Activated CD8-positive, alpha-beta memory T cell treated with anti-CD3 and anti-CD28 coated beads, Interleukin-2, amount 50 U/mL, for 4 hours (primary cell): ENCODE results near the gene SLCO3A1.

Source experiments
- DNase-seq: peaks from one replicate; pipeline ENCODE4 v3.0.0-alpha.2; 2020

The SLCO3A1 gene

DNA sequence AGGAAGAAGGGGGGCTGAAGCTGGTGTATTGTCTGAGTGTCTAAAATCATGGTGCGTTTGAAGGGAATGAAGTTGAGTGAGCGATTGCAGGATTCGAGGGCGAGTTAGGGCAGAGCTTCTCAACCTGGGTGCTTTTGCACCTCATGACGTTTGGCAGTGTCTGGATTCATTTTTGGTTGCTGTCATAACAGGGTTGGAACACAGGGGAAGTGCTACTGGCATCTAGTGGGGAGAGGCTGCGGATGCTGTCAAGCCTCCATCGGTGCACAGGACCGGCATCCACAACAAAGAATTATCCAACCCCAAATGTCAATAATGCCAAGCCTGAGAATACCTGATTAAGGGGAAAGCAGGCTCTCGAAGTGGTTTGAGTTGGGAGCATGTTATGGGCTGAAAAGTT is 120.0 kb downstream of the SLCO3A1 start:
- DNase-seq, result no peak

DNA sequence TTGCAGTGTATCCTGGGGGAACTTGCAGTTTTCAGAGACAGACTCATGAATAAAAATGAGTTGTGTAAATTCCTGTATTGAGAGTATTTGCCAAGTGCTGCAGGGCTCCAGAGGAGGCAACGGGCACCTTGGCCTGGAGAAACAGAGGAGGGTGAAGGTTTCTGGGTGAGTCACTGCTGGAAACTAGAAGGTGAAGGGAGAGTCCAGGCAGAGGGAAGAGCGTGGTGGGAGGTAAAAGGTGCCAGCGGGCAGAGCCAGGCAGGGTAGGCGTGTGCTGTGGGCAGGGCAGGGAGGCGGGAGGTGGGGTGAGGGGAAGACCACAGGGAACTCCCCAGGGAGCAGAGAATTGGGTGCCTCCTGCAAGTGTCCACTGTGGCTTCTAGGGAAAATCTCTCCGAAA is 120.8 kb downstream of the SLCO3A1 start:
- no peak for DNase-seq

DNA sequence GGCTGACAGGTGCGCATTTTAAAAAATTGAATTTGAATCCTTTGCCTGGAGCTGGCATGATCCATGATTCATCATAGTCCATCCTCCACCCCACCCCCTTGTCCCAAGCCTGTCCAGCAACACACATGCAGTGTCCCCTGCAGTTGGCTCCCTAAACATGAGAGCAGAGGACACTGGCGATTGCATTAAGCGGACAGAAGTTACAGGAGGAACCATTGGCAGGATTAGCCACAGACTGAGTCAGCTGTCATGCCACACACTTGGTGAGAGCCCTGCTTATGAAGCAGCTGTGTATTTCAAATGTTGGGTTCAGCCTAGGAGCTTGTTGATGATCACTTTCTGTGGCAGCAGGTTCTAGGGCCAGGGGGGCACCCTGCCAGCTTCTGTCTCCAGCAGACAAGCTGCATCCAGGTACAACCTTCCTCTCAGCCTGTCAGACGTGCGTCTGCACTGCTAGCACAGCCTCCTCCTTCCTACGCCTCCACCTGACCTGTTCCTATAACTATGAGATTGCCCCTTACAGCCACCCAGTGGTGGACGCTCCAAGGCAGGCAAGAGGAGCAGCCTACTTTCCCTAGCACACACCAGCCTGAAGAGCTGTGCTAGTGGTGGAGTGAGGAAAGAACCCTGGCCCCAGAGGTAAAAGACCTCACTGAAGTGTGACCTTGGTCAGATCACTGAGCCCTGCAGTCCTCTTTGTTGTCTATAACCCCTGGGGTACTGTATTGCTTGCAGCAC is 121.9 kb downstream of the SLCO3A1 start:
- no peak for DNase-seq

DNA sequence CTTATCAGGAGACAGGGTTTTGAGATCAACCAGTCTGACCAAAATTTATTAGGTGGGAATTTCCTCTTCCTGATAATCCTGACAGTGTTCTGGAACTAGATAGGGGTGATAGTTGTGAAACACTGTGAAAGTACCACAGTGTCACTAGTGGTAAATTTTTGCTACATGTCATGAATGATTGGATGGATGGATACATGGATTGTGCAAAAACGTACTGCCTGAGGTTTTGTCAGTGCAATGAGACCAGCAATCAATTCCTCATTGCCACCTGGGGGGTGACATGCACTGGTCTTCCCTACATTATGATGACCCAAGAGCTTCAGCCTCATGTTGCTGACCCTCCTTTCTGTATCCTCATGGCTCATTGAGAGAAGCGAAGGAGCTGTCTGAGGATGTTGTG is 123.5 kb downstream of the SLCO3A1 start:
- DNase-seq, result no peak

DNA sequence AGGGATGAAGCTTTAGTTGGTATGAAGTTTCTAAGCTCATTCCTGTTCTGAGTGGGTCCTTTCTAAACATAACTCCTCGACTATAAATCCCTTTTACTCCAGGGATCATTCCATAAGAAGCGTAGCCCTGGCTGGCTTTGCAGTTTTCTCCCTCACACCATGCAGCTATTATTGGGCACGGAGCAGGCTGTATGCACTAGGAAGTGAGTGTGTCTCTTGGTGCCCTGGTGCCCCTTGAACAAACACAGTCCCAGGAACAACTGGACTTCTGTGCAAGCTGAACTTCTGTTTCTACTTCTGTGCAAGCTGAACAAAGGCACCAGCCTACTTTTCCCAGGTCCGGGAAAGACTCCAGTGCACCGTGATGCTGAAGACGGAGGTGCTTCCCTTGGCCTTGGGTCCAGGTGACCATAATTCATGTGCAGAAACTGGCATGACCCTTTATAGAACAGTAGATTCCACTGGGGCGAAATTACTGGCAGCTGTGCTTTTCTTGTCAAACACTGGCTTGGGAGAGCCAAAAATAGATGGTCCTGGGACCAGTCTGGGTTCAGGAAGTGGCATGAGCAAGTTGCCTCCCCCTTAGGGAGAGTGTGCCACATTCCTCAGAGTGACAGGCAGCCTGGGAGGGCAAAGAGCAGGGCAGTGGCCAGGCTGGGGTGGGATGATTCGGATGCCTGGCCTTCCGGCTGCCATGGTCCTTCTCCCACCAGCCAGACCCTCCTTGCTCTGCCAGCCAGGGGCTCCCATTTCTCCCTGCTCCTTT is 127.2 kb downstream of the SLCO3A1 start:
- DNase-seq, result no peak

DNA sequence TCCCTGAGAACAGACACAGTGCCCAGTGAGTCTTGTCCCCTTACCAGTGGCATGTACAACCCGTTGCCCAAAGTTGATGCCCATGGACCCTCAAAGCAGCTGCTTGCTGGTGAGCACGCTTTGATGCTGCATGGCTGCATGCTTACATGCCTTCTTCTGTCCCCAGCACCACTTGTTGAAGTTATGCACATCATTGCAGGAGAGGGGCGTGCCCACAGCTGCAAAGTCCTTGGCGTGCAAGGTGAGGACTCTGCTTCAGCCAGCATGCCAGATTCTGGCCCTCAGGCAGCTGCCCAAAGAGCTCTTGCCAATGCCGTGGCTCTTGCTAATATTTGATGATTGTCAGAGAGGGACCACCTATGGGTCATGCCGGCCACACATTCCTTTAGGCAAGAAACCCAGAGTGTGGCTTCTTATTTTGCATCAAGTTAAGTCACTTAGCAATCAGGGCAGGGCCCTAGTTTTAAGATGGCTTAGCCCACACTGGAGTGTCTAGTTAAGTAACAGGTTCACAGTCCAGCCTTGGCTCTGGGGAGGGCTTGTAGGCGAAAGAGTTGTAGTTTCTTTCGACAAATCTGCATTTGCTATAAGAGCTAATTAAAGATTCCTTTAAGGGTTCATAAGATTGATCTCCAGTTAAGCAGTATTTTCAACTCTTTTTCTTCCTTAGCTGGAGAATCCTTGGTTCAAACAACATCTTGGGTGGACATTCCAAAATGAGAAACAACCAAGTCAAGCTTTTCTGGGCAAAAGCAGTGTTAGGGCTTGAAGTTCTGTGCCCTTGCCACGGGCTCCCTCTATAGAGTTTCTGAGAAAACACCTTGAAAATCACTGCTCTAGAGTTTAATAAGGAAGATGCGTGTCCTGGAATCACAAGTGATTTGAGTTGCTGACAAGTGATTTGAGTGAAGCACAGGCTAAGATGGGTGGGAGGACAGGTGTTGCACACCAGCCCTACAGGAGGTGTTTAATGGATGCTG is 128.6 kb downstream of the SLCO3A1 start:
- DNase-seq, result no peak

DNA sequence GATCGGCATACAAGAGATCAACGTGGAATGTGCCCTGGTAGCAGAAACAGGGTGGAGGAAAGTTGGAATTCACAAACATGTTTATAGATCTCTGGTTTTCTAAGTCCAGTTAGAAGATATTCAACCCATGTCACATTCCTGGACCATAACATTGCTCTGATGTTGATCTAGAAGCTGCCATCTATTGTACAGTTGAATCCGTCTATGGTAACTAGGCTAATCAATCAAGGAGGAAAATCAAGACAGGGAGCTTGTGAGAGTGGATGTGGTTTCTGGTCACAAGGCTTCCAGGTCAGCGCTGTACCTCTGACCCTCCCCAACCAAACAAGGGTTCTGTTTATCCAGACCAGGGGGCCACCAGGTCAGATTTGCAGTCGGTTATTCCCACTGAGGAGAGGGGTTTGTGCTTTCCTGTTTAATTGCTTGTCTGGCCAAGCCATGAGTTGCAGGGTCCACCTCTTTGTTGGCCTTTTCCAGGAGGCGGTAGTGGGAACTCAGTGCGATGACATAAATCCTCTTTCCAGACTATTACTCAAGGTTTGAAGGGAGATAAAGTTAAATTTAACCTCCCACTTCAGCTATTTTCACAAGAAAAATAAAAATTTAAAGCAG is 130.3 kb downstream of the SLCO3A1 start:
- DNase-seq, result no peak

DNA sequence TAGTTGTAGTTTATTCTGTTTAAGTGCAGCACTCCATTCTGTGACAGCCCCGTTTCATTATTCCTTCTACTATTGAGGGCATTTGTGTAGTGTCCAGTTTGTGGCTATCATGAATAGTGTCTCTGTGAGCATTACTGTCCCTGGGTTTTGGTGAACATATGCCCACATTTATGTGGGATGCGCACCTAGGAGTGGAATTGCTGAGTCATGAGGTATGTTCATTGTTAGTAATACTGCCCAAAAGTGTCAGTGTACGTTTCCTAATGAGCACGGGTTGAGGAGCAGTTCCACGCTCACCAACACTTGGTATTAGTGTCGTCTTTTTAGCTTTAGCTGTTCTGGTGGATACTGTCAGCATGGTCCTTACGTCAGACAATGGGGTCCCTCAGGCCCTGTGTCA is 131.8 kb downstream of the SLCO3A1 start:
- no peak for DNase-seq

DNA sequence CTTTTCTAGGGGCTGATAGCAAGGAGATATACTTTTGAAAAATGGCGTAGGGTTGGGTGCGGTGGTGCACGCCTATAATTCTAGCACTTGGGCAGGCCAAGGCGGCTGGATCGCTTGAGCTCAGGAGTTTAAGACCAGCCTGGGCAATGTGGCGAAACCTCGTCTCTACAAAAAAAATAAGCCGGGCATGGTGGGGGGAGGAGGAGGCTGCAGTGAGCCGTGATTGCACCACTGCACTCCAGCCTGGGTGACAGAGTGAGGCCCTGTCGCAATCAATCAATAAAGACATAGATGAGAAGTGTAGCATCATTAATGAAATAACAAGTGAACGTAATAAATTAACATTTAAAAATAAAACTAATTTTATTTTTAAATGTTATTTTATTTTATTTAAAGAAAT is 134.6 kb downstream of the SLCO3A1 start:
- no peak for DNase-seq

DNA sequence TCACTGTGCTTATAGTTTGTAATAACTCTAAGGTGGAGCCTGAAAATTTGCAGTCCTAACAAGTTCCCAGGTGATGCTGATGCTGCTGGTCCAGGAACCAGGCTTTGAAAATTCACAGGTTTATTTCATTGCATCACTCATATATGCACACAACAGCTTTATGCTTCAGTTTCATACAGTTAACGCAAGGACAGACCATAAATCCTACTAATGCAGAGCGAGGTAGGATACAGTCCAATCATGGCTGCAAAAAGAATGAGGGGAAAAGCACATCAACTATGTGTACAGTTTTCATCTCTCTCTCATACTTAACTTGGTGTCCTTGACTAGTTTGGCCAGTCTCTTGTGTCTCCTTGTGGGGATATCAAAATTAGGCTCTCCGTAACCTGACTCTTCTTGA is 135.1 kb downstream of the SLCO3A1 start:
- no peak for DNase-seq

DNA sequence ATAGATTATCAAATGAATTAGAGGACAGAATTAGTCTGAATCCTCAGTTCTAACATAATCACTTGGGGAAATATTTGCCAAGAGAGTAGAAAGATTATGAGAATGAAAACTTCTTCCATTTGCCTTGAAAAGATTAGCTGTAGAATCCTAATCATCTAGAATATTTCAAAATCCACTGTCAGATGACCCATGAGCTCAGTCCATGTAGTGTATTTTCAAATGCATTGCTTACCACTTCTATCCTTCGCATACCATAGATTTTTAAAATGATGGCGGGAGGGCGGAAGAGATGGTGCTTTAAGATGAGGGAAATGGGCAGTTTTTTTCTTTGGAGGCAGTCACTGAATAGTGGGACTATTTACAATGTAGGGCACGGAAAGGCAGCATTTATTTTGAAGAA is 136.3 kb downstream of the SLCO3A1 start:
- DNase-seq, result no peak

DNA sequence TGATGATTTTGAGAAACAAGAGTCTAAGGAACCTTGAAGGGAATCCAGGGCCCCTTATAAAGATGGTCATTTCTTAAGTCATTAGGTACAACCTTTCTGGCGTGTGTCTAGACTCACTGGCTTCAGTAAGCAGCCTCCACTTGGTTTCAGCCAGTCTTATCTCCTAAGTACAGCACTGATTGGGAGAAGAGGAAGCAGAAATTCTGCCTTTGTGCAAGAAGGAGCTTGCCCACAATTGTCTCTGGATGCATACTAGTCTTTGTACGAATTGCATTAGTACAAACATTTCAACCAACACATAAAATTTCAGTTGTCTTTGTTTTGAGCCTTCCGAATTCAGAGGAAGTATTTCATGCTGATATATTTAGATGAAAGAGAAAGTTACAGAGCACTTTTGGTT is 139.4 kb downstream of the SLCO3A1 start:
- DNase-seq, result no peak

DNA sequence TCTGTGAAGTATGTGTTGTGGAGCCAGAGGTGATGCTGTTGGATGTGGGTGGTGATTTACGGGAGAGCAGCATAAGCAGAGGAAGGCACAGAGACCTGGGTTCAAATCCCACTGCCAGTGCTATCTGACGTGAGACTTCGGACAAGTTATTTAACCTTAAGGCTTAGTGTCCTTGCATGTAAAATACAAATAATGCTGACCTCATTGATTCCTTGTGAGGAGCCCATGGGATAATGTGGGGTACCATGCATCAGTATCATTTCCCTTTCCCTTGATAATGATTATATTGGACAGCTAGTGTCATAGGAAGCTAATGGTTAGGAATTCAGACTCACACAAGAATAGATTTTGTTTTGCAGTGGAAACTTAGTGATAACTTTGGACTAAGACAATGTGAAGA is 141.6 kb downstream of the SLCO3A1 start:
- DNase-seq, result no peak

DNA sequence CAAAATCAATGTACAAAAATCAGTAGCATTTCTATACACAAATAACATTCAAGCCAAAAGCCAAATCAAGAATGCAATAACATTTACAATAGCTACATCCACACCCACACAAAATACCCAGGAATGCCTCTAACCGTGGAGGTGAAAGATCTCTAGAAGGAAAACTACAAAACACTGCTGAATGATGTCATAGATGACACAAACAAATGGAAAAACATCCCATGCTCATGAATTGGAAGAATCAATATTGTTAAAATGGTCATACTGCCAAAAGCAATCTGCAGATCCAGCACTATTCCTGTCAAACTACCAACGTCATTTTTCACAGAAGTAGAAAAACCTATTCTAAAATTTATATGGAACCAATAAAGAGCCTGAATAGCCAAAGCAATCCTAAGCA is 143.7 kb downstream of the SLCO3A1 start:
- DNase-seq, result no peak

DNA sequence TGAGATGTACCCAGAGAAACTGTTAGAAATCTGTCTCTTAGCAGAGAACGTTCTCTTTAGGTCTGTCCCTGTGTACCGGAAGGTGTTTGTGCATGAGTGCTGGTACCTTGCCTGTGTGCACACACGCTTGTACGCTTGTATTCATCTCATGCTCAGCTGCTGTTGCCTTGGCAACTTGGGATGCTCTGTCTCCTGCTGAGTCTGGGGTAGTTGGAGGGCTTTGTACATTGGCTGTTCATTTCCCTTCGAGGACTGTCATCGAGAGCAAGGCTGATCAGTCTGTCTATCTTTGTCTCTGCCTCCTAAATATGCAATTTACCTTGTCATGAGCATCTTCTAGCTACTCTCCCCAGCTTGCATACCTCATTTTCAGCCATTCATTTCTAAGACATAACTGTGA is 147.2 kb downstream of the SLCO3A1 start:
- no peak for DNase-seq

DNA sequence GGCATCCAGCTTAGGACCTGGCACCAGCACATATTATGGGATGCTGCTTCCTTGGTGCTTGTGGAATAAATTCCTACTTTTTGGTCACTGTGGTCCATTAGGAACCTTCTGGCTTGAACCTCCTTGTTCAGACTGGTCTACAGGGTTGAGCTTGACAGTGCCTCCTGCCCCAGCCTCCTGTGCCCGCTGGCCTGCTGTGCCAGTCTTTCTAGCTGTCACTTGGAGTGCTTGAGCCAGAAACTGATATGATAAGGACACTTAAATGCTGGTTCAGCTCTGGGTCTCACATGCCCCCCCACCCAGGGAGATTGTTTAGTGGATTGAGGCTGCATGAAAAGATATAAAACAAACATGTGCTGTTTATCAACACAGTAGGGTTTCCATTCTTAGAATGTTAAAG is 147.8 kb downstream of the SLCO3A1 start:
- DNase-seq, result no peak

DNA sequence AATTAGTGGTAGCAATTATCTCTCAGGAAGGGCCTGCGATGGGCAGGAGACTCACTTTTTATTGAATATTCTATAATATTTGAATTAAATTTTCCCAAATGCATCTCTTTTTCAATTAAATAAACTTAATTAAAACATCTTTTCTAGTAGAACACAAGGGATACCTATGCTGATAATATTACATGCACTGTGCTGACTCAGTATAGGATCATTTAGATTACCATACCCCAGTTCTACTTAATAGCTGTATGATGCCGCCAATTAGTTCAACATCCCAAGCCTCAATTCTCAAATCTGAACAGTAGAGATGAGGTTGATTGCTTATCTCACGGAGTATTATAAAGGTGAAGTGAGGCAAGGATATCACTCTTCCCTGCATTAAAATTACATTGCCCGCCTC is 149.2 kb downstream of the SLCO3A1 start:
- no peak for DNase-seq

DNA sequence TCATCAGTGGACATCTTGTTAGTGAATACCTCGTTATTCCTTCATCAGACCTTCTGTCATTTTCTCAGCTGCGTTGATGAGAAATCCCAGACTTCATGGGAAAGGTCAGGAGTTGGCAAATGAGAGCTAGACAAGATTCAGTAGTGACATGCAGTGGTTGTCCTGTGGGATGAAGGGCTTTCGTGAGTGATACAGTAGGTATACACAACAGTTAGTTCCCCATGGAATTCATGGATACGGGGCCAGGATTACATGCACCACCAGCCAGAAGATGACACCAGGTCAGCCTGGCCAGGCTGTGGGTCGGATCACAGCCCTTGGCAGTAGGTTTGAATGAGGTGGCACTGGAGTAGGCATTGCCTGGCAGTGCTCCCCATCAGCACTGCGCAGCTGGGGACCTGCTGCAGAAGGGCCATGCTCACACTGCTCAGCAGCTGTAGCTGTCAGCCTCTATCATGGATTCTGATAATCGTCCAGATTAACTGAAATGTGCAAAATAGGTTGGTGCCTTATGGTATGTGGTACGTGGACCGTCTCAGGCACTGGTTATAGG is 150.1 kb downstream of the SLCO3A1 start:
- no peak for DNase-seq

DNA sequence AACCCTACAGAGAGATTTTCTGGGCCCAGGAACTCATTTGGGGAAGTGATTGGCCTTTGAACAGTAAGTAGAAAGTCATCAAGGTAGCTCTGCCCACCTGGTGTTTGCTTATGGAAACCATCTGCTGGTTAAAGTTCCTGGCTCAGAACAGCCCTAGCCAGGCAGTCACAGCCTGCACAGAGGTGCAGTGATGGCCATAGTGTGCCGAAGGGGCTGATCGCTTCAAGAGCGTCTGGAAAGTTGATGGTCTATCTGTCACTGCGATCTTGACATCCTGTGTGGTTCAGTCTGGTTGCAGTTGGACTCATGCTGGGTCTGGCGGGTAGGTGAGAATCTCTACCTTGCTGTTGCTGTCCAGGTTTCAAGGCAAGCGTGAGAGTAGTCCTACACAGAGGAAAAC is 151.6 kb downstream of the SLCO3A1 start:
- no peak for DNase-seq

DNA sequence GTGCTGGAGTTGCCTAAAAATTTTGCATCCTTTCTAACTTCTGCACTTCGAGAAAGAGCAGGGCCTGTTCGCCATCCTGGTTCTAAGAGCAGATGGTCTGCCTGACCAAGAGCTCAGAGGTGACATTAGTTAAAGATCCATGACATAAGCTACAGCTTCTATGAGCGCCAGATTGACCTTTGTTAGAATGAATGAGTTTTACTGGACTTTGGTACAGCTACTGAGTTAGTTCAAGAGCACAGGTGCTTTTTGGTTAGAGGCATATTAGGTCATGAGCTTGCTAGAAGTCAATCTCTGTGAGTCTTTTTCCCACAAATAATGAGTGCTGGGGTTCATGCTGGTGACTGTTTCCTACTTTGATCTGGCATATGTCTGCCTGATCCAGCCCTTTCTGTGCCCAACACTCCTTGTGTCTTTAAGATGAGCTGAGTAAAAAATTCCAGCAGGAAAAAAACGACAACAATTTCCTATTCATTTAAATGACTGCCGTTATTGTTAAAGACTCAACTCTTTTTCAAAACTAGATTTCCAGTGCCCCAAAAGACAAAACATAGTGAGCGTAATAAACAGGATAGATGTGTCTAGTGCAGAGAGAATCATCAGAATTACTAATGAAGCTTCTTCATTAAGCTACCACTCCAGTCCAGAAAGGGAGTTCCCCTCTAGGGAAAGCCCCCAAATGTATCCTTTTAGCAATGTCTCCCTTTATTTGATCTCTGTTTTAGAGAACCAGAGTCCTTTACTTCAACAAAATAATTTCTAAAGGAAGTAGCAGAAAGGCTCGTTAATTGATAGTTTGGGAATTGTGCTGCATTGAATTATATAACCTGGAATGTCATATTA is 152.9 kb downstream of the SLCO3A1 start:
- no peak for DNase-seq

DNA sequence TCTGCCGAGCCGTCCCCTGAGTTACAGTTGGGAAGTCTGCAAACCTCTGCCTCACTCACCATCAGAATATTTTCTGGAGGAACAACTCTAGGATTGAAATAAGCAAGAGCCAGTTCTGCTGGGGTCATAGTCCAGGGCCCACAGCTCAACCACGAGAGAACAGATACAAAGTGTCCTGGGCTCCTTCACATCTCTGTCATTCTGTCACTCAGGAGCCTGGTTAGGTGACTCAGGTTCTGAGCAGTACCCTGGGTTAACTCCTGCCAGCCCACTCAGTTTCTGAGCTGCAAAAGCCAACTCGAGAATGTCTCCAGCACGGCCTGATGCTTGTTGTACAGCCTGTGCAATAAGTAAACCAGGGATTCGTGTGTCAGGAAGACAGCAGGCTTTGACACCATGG is 155.7 kb downstream of the SLCO3A1 start:
- no peak for DNase-seq
